ENCODE measurements around the gene CRNKL1.
"Not testable (repeated sequence)": the region's sequence is repeated elsewhere in the genome, so short reads cannot be mapped to it uniquely, and the experiment has no call there.

CRNKL1 gene

DNA sequence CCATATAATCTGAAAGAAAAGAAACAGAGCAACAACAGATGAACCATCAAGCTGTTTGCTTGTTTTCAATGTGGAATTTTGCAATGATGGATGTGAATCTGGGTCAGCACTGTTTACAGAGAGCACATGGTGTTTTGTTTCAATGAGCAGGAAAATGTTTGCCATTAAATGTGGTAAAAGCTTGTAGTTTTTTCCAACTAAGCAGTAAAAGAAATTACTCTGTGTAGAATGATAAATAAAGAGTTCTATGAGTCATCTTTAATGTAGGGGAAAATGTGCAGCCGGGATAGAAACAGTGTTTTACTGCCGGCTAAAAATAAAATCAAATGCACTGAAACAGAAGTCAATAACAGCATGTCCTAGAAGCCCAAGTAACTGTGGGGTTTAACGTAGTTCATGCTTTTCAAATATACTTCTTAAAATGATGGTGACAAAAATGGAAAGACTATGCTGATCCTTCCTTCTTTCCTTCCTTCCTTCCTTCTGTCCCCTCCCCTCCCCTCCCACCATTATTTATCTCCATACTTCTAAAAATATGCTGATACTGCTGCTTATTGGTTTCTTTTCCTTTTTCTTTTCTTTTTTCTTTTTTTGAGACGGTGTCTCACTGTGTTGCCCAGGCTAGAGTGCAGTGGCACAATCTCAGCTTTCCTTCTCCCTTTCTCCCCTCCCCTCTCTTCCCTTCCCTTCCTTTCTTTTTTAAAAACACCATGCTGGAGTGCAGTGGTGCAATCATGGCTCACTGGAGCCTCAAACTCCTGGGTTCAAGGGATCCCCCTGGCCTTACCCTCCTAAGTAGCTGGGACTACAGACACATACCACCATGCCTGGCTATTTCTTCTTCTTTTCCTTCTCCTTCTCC is 41.4 kb downstream of the CRNKL1 start:
- H3K4me3 ChIP-seq (ENCODE audit: low read depth, low read length) = no peak overlapping the region

DNA sequence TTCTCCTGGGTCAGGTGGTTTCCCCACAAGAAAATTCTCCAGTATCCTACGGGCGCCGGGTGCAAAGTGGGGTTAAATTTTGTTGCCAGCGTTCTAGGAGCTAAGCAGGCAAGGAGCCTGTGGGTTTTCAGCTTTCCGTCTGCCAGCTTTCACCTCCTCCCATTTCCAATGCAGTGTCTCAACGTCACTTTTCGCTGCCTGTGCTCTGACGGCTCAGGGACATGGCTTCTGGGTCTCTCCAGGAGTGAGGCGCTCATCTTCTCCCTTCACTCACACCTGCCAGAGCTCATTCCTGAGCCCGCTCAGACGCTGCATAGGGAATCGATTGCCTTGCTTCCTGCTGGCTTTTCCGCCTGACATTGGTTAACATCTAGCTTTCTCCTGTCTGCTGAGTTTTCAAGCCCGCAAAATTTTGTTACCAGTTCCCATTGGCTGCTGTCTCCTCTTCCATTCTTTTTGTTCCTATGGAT is 42.4 kb downstream of the CRNKL1 start:
- no peak overlapping the region for H3K4me3 ChIP-seq (ENCODE audit: low read depth, low read length)

DNA sequence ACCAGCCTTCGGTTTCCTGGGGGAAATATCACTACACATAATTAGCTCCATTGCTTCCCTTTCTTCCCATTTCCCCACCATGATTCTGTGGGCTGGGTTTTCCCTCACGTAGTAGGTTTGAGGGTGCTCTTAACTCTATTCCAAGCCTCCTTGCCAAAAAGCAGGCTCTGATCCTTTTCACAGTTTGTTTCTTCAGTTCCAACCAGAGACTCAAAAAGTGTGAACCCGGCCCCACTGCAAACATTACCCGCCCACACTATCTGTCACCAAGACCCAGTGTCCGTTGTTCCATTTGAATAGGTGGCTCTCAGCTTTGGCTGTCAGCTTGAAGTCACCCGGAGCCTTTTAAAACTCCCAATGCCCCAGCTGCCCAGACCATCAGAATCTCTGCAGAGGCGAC is 46.9 kb downstream of the CRNKL1 start:
- H3K4me3 ChIP-seq (ENCODE audit: low read depth, low read length) = no peak overlapping the region

DNA sequence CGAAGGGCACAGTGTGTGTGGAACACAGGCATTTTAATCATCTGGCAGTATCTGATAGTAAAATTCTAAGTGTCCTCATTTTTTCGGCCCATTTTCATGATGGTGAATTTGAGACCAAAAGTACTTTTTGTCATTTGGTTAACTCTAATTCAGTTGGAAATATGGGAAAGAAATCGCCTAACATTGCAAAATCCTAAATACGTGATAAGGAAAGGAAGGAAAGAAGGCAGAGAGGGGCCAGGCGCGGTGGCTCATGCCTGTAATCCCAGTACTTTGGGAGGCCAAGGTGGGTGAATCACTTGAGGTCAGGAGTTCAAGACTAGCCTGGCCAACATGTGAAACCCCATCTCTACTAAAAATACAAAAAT is 48.3 kb downstream of the CRNKL1 start:
- H3K4me3 ChIP-seq (ENCODE audit: low read depth, low read length) = not testable (repeated sequence)

DNA sequence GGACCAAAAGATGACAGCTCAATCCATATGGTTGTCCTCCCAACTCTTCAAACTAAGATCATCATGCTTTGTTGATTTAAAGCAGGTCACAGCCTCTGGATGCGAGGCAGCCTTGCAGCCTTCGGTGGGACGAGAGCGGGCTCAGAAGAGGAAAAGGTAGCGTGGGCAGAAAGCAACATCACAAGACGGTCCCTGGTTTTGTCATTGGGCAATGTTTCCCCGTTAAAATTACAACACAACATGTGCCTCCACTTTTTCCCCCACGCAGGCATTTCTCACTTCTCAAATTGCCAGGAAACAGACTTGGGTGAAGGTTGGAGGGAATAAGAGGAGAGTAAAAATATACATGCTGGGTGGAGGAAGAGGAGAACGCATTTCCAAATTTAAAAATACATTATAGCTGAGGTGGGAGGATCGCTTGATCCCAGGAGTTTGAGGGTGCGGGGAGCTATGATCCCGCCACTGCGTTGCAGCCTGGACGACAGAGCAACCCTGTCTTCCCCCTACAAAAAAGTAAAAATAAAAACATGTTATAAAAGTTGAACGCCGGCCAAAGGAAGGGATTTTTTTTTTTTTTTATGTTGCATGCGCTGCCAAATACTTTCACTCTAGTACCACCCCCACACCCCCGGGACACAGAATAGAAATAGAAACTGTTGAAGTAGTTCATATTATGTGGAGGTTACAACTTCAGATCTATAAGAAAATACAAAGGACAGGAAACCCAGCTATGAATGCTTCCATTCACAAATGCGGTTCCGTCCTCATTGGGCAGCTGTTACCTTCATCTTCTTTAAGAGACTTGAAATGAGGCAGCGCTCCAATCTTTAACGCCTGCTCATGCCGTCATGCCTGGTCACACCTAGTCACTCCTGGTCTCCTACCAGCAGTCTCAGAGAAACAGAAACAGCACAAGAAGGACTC is 49.0 kb downstream of the CRNKL1 start:
- no peak overlapping the region for H3K4me3 ChIP-seq (ENCODE audit: low read depth, low read length)

DNA sequence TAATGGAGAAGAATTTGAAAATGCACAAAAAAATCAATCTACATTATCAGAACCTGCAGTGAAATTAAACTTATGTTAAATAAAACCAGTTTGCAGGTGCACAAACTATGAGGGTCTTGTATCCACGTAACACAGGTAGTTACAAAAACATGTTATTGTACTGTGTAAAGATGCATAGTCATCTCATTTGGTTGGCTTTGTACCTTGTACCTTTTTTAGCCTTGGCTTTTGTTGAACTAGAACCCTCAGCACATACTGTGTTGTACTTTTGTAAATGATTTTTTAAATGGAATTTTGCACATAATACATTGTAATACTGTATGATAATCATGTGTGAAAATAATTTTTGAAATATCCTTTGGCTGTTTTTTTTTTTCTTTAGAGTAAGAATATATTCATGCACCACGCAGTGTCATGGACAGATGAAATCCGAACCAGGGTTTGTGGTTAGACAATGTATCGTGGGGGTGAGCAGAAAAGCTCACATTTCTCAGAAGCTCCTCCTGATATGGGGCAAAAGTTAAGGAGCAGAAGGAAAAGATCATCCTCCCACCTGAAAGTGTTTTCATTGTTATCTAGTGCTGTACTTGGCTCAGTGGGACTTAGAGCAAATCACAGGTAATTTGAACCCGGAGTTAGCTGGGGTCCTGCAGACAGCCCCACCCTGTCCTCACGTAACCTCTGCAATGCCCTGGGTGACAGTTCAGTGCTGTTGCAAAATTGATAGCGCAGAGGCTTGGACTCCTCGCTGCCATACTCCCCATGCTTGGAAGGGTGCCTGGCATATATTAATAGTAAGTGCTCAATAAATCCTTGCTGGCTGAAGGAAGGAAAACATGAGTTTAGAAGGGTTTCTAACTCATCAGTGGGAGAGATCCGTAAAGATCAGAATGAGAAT is 49.9 kb downstream of the CRNKL1 start:
- no peak overlapping the region for H3K4me3 ChIP-seq (ENCODE audit: low read depth, low read length)

DNA sequence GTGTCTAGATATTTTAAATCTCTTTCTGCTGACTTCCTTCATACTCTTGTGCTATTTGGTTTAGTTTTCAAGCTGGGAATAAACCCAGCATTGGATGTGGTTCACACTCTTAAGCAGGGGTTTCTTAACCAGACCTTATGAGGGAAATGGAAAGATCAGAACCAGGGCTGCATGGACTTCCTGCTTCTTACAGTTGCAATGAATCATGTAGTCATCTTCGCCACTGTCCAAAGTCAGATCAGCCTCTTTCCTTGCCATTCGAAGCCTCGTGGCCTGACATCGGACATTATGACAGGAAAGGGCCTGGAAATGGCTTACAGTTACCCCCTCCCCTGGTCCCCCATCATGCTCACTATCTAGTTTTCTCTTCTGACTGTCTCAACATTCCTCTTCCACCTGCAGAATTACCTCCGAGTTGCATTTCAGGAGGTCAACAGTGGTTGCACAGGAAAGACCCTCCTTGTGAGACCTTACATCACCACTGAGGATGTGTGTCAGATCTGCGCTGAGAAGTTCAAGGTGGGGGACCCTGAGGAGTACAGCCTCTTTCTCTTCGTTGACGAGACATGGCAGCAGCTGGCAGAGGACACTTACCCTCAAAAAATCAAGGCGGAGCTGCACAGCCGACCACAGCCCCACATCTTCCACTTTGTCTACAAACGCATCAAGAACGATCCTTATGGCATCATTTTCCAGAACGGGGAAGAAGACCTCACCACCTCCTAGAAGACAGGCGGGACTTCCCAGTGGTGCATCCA is 51.9 kb downstream of the CRNKL1 start:
- H3K4me3 ChIP-seq (ENCODE audit: low read depth, low read length) = no peak overlapping the region

DNA sequence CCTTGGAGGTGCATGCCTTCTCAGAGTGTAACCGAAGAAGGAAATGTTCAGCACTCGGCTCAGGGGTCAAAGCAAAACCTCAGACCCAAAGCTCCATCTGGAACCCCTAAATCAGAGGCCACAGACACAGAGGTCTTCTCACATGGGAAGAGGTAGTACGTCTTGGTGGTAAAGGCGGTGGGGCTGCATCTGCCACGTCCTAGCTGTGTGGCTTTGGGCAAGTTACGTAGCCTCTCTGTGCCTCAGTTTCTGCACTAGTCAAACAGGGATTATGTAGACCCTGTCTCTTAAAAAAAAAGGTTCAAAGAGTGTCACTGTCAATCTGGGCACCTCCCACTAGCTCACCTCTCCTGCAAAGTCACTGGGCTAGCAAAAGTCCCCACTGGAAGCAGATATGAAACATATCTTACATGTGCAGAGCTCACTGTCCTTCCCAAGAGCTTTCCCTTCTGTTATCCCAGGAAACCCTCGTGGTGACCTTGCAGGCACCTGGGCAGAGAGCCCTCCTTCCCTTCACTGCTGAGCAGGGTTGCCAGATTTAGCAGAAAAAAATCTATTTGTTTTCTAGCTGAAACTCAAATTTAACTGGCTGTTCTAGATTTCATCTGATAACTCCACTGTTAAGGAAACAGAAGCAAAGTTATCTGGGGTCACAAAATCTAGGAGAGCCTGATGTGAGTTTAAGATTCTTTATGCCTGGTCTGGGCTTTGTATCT is 53.1 kb downstream of the CRNKL1 start:
- no peak overlapping the region for H3K4me3 ChIP-seq (ENCODE audit: low read depth, low read length)

- H3K4me3 ChIP-seq (ENCODE audit: low read depth, low read length) = no peak overlapping the region
These were observed 55.3 kb downstream of the CRNKL1 start for GRCh38 chr20:19996917-19997316.

- no peak overlapping the region for H3K4me3 ChIP-seq (ENCODE audit: low read depth, low read length)
These were observed 56.0 kb downstream of the CRNKL1 start for GRCh38 chr20:19996222-19996621.

GRCh38 chr20:19995220-19995863 is 56.9 kb downstream of the CRNKL1 start:
- H3K4me3 ChIP-seq (ENCODE audit: low read depth, low read length) = no peak overlapping the region

GRCh38 chr20:19993958-19994669 is 58.2 kb downstream of the CRNKL1 start:
- H3K4me3 ChIP-seq (ENCODE audit: low read depth, low read length) = no peak overlapping the region

DNA sequence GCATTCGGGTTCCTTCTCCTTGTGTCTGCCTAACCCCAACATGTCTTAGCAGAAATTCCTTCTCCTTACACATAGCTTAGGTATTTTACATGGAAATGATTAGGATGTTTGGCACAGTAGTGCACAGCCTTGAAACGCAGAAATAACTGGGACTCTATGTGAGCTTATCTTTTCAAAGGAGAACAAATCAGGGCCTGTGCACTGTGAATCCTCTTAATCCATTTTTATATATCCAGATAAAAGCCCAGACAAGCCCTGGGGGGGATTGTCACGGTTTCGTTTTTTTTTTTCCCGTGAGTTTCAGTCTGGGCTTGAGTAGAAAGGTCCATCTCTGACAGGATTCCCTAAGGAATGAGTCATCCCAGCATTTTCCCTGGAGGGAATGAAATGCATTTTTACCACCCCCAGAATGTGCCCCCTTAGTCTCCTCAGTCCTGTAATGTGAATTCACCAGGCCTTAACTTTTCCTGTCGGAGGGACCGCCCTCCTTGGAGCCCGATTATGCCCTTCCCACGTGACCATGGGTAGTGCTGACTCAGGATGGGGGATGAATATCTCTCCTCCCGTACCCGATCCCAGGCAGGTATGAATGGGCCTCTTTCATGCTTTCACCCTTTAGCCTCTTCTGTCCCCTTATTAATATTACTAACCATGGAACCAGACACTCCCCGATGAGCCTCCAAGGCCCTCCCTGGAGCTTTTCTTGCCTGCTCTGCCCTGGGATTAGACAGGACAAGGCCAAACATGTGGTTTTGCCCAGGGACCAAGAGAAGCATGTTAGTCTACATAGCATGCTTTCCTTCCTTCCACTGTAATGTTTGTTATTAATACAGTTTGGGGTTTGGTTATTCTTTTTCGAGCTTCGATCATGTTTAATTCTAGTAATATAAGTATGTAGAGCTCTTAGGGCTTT is 59.0 kb downstream of the CRNKL1 start:
- no peak overlapping the region for H3K4me3 ChIP-seq (ENCODE audit: low read depth, low read length)

DNA sequence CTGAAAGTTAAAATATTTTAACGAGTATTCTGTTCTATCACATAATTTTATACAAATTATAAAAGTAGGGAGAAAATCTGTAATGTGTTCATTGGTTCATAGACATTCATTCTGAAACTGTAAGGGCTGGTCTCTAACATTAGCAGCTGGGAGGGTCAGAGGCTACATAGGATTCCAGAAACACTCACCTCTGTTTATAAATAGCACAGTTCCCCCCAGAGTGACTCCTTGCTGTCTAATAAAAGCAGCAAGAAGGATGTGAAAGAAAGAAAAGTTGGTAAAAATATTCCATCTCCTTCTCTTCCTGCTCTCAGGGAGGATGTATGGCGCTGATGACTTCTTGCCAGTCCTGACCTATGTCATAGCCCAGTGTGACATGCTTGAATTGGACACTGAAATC is 60.4 kb downstream of the CRNKL1 start:
- no peak overlapping the region for H3K4me3 ChIP-seq (ENCODE audit: low read depth, low read length)

DNA sequence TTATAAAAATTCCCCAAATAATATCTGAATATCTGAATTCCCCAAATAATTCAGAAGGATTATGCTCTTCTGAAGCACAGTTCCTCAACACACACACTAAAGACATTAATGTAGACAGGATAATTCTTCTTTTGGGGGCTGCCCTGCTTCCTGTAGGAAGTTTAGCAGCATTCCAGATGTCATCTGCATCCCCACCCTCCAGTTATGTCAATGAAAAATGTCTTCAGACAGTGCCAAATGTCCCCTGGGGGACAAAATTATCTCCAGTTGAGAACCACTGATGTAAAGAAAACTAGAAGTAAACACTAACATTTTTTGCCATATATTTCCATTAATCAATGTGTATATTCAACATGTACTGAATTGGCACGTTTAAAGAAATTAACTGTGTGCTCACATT is 61.0 kb downstream of the CRNKL1 start:
- no peak overlapping the region for H3K4me3 ChIP-seq (ENCODE audit: low read depth, low read length)

GRCh38 chr20:19990850-19991249 is 61.4 kb downstream of the CRNKL1 start:
- no peak overlapping the region for H3K4me3 ChIP-seq (ENCODE audit: low read depth, low read length)

- H3K4me3 ChIP-seq (ENCODE audit: low read depth, low read length) = no peak overlapping the region
These were observed 65.2 kb downstream of the CRNKL1 start for GRCh38 chr20:19987046-19987445.

Data from iPS-11a (cell line).